HEK293 (cell line): Measurements from ENCODE around the gene EYS.

Experiments
- CTCF ChIP-seq: fragments of 450-650 bp; formaldehyde crosslinking; IDR thresholded peaks from 2 replicates; pipeline ENCODE4 v1.5.1; 2016; ENCODE audit warnings: missing biosample characterization, missing genetic modification characterization
- KLF7 ChIP-seq: fragments of 450-650 bp; formaldehyde crosslinking; IDR thresholded peaks from 2 replicates; pipeline ENCODE4 v1.5.1; 2016; ENCODE audit warnings: missing biosample characterization, missing genetic modification characterization, borderline replicate concordance
- KLF9 ChIP-seq: fragments of 450-650 bp; formaldehyde crosslinking; IDR thresholded peaks from 2 replicates; pipeline ENCODE4 v1.5.1; 2016; ENCODE audit warnings: missing biosample characterization, missing genetic modification characterization, low read depth
- PATZ1 ChIP-seq: fragments of 450-650 bp; formaldehyde crosslinking; IDR thresholded peaks from 2 replicates; pipeline ENCODE4 v1.5.1; 2016; ENCODE audit warnings: missing biosample characterization, missing genetic modification characterization
- YY1 ChIP-seq: fragments of 450-650 bp; formaldehyde crosslinking; IDR thresholded peaks from 2 replicates; pipeline ENCODE4 v1.5.1; 2018; ENCODE audit warnings: missing biosample characterization, missing genetic modification characterization
- ZBTB1 ChIP-seq: fragments of 450-650 bp; formaldehyde crosslinking; IDR thresholded peaks from 2 replicates; pipeline ENCODE4 v1.5.1; 2016; ENCODE audit warnings: missing biosample characterization, missing genetic modification characterization
- ZNF10 ChIP-seq: fragments of 450-650 bp; formaldehyde crosslinking; IDR thresholded peaks from 2 replicates; pipeline ENCODE4 v1.5.1; 2017; ENCODE audit warnings: missing biosample characterization, missing genetic modification characterization
- ZNF24 ChIP-seq: fragments of 450-650 bp; formaldehyde crosslinking; IDR thresholded peaks from 2 replicates; pipeline ENCODE4 v1.5.1; 2016; ENCODE audit warnings: missing biosample characterization, missing genetic modification characterization
- ZNF513 ChIP-seq: fragments of 450-650 bp; IDR thresholded peaks from 2 replicates; pipeline ENCODE4 v1.5.1; 2018; ENCODE audit warnings: missing biosample characterization, missing genetic modification characterization
- ZNF707 ChIP-seq: fragments of 450-650 bp; formaldehyde crosslinking; IDR thresholded peaks from 2 replicates; pipeline ENCODE4 v1.5.1; 2016; ENCODE audit warnings: missing biosample characterization, missing genetic modification characterization
- ZNF747 ChIP-seq: fragments of 450-650 bp; formaldehyde crosslinking; IDR thresholded peaks from 2 replicates; pipeline ENCODE4 v1.5.1; 2016; ENCODE audit warnings: missing biosample characterization, missing genetic modification characterization
- TF ChIP-seq, protein P1 (sequence below): fragments of 450-650 bp; formaldehyde crosslinking; IDR thresholded peaks from 2 replicates; pipeline ENCODE4 v1.5.1; 2016; ENCODE audit warnings: missing biosample characterization, missing genetic modification characterization, borderline replicate concordance

- TF ChIP-seq, protein P1, sequence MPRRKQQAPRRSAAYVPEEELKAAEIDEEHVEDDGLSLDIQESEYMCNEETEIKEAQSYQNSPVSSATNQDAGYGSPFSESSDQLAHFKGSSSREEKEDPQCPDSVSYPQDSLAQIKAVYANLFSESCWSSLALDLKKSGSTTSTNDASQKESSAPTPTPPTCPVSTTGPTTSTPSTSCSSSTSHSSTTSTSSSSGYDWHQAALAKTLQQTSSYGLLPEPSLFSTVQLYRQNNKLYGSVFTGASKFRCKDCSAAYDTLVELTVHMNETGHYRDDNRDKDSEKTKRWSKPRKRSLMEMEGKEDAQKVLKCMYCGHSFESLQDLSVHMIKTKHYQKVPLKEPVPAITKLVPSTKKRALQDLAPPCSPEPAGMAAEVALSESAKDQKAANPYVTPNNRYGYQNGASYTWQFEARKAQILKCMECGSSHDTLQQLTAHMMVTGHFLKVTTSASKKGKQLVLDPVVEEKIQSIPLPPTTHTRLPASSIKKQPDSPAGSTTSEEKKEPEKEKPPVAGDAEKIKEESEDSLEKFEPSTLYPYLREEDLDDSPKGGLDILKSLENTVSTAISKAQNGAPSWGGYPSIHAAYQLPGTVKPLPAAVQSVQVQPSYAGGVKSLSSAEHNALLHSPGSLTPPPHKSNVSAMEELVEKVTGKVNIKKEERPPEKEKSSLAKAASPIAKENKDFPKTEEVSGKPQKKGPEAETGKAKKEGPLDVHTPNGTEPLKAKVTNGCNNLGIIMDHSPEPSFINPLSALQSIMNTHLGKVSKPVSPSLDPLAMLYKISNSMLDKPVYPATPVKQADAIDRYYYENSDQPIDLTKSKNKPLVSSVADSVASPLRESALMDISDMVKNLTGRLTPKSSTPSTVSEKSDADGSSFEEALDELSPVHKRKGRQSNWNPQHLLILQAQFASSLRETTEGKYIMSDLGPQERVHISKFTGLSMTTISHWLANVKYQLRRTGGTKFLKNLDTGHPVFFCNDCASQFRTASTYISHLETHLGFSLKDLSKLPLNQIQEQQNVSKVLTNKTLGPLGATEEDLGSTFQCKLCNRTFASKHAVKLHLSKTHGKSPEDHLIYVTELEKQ (tag by site-specific recombination), result no peak
- TF ChIP-seq CTCF (tag by site-specific recombination) (no peak), ZNF707 (tag by site-specific recombination) (no peak), ZBTB1 (tag by site-specific recombination) (no peak), PATZ1 (tag by site-specific recombination) (no peak), YY1 (tag by site-specific recombination) (no peak), ZNF747 (tag by site-specific recombination) (no peak), ZNF10 (tag by site-specific recombination) (no peak), ZNF24 (no peak), KLF9 (tag by site-specific recombination) (no peak), ZNF513 (no peak), KLF7 (tag by site-specific recombination) (no peak)
These were observed 1796.0 kb downstream of the EYS start for GRCh38 chr6:63910863-63911551.
